Karpas-422 (cell line): ENCODE results near the gene KIF7. TPM values are rescaled to one million over a fixed set of nuclear protein-coding genes. Genes with fewer than 3 reads are reported as not detected.

ENCODE experiments used
- DNase-seq: peaks from one replicate; pipeline ENCODE4 v3.0.0-alpha.2; 2015
- H2AFZ ChIP-seq: fragments of 200-600 bp; sonication (generic); 2 replicates; pipeline ENCODE4 v1.6.1; 2014; ENCODE audit warnings: antibody characterized with exemption, low read length, mixed read lengths
- H3K27ac ChIP-seq: fragments of 200-600 bp; sonication (generic); 2 replicates; pipeline ENCODE4 v1.5.1; 2014; ENCODE audit warnings: mild to moderate bottlenecking, low read length, moderate library complexity
- H3K27me3 ChIP-seq: fragments of 200-600 bp; sonication (generic); 2 replicates; pipeline ENCODE4 v1.6.1; 2014; ENCODE audit warnings: low read length, mixed read lengths
- H3K36me3 ChIP-seq: fragments of 200-600 bp; sonication (generic); 2 replicates; pipeline ENCODE4 v1.6.1; 2014; ENCODE audit warnings: low read length, mixed read lengths; ENCODE audit not compliant: insufficient read depth
- H3K4me1 ChIP-seq: fragments of 200-600 bp; sonication (generic); 2 replicates; pipeline ENCODE4 v1.6.1; 2014; ENCODE audit warnings: mild to moderate bottlenecking, low read length, mixed read lengths
- H3K4me2 ChIP-seq: fragments of 200-600 bp; sonication (generic); 2 replicates; pipeline ENCODE4 v1.6.1; 2014; ENCODE audit warnings: low read length, low read depth, mild to moderate bottlenecking; ENCODE audit not compliant: poor library complexity, severe bottlenecking
- H3K4me3 ChIP-seq: fragments of 200-600 bp; sonication (generic); 2 replicates; pipeline ENCODE4 v1.5.1; 2014; ENCODE audit warnings: mild to moderate bottlenecking, antibody characterized with exemption, low read length, mixed read lengths
- H3K79me2 ChIP-seq: fragments of 200-600 bp; sonication (generic); 2 replicates; pipeline ENCODE4 v1.6.1; 2014; ENCODE audit warnings: mild to moderate bottlenecking, low read length, mixed read lengths
- H3K9ac ChIP-seq: fragments of 200-600 bp; sonication (generic); 2 replicates; pipeline ENCODE4 v1.6.0; 2014; ENCODE audit warnings: low read length
- H3K9me2 ChIP-seq: fragments of 200-600 bp; sonication (generic), shearing (Covaris generic); replicated peaks from 2 replicates; pipeline ENCODE4 v1.6.0; 2014; ENCODE audit warnings: mild to moderate bottlenecking, low read length, moderate library complexity; ENCODE audit not compliant: insufficient read depth
- H3K9me3 ChIP-seq: fragments of 300-700, 200-600 bp; sonication (generic); 2 replicates; pipeline ENCODE4 v1.6.1; 2014; ENCODE audit warnings: low read length, mixed read lengths
- H4K20me1 ChIP-seq: fragments of 200-600 bp; sonication (generic); 2 replicates; pipeline ENCODE4 v1.6.1; 2014; ENCODE audit warnings: mild to moderate bottlenecking, antibody characterized with exemption, low read length, low read depth; ENCODE audit not compliant: insufficient read depth
- total RNA-seq: library from RNA; depleted of rRNA; stranded (reverse); fragments of >200 nt; shearing (Covaris generic); gene quantifications from 2 replicates; pipeline ENCODE4 v1.2.3, GENCODE V29; 2014; ENCODE audit warnings: low replicate concordance

Gene KIF7
- total RNA-seq, 1 experiment from 2014 or later = not detected

DNA sequence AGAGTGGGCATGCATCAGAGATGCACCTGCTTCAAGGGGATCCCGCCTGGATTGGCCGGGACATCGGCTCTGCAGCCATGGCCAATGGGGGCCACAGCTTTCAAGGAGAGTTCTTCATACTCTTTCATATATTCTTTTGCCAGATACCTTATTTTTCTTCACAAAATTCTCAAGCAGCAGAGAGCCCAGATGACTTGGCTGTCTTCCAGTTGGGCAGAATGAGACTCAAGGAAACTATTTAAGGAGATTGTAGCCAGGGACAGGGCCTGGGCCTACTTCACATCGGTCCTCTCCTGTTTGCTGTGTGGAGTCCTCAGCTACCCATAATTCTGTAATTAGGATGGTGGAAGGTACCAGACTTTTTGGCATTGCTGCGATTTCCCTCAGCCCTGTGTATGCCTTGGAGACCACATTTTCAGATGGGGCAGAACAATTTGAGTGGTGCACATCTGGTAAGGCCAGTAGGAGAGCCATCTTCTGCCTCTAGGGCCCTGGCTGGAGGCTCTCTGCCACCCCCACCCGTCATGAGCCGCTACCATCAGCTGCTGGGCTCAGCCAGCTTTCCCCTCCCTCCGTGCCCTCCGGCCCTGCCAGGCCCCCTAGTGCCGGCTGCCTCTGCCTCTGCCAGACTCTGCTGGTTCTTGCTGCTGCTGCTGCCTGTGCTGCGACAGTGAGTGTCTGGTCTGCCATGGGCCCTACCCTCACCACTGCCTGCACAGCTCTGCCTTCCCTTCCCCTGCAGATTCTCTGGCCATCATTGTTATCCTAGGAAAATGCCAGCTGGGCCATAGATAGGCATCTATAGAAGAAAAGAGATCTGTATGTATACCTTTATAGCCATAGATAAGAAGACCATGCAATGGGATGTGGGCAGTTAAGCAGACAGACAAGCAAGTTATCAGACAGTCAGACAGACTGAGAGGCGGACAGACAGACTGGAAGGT is 17.2 kb upstream of the KIF7 start:
- H3K4me3 ChIP-seq = no peak overlapping the region
- no peaks in the 10 kb centered on the region for H3K9me2 ChIP-seq
- no peaks in the 10 kb centered on the region for H3K36me3 ChIP-seq
- no peak overlapping the region for H3K27ac ChIP-seq
- H3K9ac ChIP-seq = no peak overlapping the region
- no peaks in the 10 kb centered on the region for H3K27me3 ChIP-seq
- no peaks in the 10 kb centered on the region for H4K20me1 ChIP-seq
- no peaks in the 10 kb centered on the region for H3K79me2 ChIP-seq
- H3K9me3 ChIP-seq = no peaks in the 10 kb centered on the region
- H3K4me2 ChIP-seq = no peak overlapping the region
- DNase-seq = no peak
- H3K4me1 ChIP-seq = no peaks in the 10 kb centered on the region
- no peak overlapping the region for H2AFZ ChIP-seq

DNA sequence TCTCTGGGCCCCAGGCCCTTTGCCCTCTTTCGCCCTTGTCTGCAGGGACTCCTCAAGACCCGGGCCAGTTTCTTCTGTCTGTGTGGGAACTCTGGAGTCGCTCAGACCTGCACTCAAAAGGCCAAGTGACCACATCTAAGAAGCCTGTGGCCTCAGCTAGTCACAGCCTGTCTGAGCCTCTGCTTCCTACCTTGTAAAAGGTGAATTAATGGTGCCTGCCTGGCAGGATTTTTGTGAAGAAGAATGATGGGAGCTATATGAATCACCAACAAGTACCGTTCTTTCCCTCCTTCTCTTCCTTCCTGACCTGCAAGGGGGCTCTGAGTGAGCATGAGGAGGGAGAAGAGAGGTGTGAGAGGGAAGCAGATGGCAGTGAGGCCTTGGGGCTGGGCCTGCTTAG is 16.4 kb upstream of the KIF7 start:
- Histone ChIP-seq H3K27me3 (no peaks in the 10 kb centered on the region), H3K9ac (no peak overlapping the region), H4K20me1 (no peaks in the 10 kb centered on the region), H3K79me2 (no peaks in the 10 kb centered on the region), H3K4me2 (no peak overlapping the region), H3K36me3 (no peaks in the 10 kb centered on the region), H3K9me3 (no peaks in the 10 kb centered on the region), H3K4me1 (no peaks in the 10 kb centered on the region), H2AFZ (no peak overlapping the region), H3K4me3 (no peak overlapping the region), H3K9me2 (no peaks in the 10 kb centered on the region), H3K27ac (no peak overlapping the region)
- DNase-seq = no peak

DNA sequence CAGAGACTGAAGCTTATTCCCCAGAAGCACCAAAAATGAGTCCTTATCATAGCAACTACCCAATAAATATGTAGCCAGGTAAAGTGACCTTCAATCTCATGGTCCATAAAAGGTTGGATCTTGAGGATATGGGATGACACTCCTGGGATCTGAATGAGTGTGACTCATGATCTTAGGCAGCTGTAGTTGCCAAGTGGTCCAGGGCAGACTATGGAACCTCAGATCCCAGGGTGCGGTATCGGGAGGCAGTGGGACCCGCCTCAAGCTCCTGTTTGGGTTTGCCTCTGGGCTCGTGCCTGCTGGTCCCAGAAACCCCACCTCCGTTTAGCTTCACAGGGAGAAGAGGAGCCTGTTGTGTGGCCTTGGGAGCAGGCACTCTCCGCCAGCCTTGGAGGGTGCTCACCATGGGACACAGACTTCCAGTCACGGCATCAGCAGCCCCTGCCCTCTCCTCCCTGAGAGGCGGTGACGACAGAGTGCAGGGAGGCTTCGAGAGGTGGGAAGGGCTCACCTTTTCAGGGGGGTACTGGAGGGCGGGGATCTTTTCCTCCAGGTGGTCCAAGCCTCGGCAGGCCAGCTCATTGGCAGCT is 15.8 kb upstream of the KIF7 start:
- no peak for DNase-seq
- no peak overlapping the region for H3K4me3 ChIP-seq
- no peaks in the 10 kb centered on the region for H3K36me3 ChIP-seq
- no peak overlapping the region for H2AFZ ChIP-seq
- H4K20me1 ChIP-seq = no peaks in the 10 kb centered on the region
- no peaks in the 10 kb centered on the region for H3K4me1 ChIP-seq
- H3K27ac ChIP-seq = no peak overlapping the region
- no peaks in the 10 kb centered on the region for H3K9me3 ChIP-seq
- no peak overlapping the region for H3K9ac ChIP-seq
- H3K27me3 ChIP-seq = no peaks in the 10 kb centered on the region
- no peaks in the 10 kb centered on the region for H3K79me2 ChIP-seq
- H3K4me2 ChIP-seq = no peak overlapping the region
- no peaks in the 10 kb centered on the region for H3K9me2 ChIP-seq

DNA sequence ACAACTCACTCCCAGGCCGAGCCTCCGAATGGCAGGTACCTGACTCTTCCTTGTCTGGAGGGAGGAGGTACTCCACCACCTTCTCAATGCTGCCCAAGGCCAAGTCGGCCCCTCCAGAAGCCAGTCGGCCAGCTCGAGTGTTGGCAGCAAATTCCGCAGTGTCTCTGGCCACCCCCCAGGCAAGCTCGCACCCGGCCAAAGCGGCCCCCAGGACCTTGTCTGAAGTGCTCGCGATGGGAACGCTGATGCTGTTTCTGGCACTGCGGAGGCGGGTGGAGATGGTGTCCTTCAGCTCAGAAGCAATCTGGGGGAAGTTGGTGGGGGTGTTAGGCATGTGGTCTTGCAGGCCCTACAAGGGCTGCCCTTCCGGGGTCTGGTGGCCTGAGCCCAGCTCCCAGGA is 14.7 kb upstream of the KIF7 start:
- Histone ChIP-seq H3K9me3 (no peaks in the 10 kb centered on the region), H2AFZ (no peak overlapping the region), H3K36me3 (no peaks in the 10 kb centered on the region), H3K4me3 (no peak overlapping the region), H3K4me1 (no peaks in the 10 kb centered on the region), H4K20me1 (no peaks in the 10 kb centered on the region), H3K27me3 (no peaks in the 10 kb centered on the region), H3K79me2 (no peaks in the 10 kb centered on the region), H3K4me2 (no peak overlapping the region), H3K27ac (no peak overlapping the region), H3K9me2 (no peaks in the 10 kb centered on the region), H3K9ac (no peak overlapping the region)
- no peak for DNase-seq

DNA sequence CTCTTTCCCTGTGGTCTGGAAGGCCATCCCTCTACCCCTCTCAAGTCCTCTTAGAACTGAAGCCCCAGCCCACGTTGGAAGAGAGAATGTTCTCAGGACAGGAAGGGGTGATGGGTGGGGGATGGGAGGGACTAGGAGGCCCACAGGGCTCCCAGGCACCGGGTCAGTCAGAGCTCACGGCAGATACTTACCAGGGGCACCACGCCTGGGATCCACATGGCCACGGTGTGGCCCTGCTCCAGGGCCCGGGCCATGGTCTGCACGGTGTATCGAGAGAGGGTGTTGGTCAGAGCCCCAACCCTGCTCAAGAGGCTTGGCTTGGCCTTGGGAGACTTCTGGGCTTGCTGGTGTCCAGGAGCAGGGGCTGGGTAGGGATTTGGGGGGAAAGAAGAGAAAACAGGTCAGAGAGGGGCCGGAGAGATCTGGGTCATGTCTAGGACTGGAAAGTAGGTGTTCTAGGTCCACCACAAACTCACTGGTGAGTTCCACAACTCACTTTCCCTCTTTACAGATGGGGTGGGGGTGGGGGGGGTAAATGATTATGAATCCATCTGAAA is 14.1 kb upstream of the KIF7 start:
- H3K36me3 ChIP-seq = no peaks in the 10 kb centered on the region
- no peak overlapping the region for H3K4me2 ChIP-seq
- no peak overlapping the region for H3K4me3 ChIP-seq
- no peak for DNase-seq
- no peaks in the 10 kb centered on the region for H4K20me1 ChIP-seq
- no peaks in the 10 kb centered on the region for H3K9me2 ChIP-seq
- no peak overlapping the region for H3K27ac ChIP-seq
- H3K9ac ChIP-seq = no peak overlapping the region
- no peaks in the 10 kb centered on the region for H3K9me3 ChIP-seq
- no peaks in the 10 kb centered on the region for H3K27me3 ChIP-seq
- no peaks in the 10 kb centered on the region for H3K4me1 ChIP-seq
- no peaks in the 10 kb centered on the region for H3K79me2 ChIP-seq
- no peak overlapping the region for H2AFZ ChIP-seq

DNA sequence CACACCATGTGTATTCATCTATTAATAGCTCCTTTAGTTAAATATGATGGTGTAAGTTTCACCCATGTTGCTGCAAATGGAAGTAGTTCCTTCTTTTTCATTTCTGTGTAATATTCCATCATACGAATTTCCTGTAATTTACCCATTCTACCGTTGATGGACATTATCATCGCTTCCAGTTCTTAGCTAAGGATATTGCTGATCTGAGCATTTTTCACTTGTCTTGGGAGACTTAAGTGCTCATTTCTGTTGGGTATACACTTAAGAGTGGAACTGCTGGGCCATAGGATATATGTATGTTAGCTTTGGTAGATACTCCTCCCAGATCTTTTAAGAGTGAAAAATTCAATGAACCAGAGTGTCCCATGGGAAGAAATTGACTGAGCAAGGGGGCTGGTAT is 12.9 kb upstream of the KIF7 start:
- no peak overlapping the region for H3K4me3 ChIP-seq
- no peak overlapping the region for H3K27ac ChIP-seq
- H2AFZ ChIP-seq = no peak overlapping the region
- H3K9ac ChIP-seq = no peak overlapping the region
- H3K9me2 ChIP-seq = no peaks in the 10 kb centered on the region
- no peaks in the 10 kb centered on the region for H4K20me1 ChIP-seq
- DNase-seq = no peak
- H3K79me2 ChIP-seq = no peaks in the 10 kb centered on the region
- H3K4me1 ChIP-seq = no peaks in the 10 kb centered on the region
- H3K36me3 ChIP-seq = no peaks in the 10 kb centered on the region
- no peaks in the 10 kb centered on the region for H3K27me3 ChIP-seq
- H3K9me3 ChIP-seq = no peaks in the 10 kb centered on the region
- H3K4me2 ChIP-seq = no peak overlapping the region

DNA sequence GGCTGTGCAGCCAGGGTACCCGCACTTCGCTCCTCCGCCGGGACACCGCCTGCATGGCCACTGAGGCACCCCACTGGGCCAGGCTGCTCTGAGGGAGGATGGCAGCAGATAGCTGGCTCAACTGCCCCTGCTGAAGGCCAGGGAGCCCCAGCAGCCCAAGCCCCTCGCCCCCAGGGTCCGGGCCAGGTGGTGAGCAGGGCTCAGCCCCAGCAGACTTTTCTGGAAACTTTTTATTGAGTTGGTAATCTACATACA is 12.4 kb upstream of the KIF7 start:
- no peaks in the 10 kb centered on the region for H3K36me3 ChIP-seq

DNA sequence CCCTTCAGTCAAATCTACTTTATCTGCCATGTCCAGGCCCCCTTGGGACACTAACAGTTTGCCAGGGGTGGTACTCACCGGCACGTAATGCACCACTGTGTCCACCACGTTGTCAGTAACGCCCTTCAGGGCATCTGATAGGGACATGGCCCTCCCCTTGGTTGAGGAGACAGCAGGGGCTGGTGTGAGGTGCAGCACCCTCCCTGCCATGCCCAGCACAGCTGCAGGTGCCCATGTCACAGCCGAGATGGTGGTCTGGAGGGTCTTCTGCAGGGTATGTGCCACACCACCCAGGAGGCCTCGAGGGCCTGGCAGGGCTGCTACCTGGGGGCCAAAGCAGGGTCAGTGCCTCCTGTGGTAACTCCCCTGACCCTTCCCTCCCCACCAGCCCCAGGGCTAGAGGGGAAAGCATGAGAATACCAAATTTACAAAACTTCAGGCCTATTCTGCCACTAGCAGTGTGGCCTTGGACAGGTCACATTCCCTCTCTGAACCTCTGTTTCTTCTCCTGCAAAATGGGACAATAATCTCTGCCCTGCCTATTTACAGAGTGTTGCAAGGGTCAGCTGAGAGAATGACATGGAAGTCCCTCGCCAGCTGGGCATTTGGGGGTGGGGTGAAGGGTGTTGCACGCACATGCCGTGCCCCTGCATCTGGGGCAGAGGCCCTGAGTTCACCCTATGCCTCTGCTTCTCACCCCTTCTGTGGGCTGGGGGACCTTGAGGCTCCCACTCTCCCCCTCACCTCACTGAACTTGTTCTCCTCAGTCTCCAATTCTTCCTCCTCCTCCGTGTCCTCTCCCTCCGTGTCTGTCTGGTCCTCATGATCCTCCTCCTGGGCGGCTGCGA is 11.8 kb upstream of the KIF7 start:
- no peak for DNase-seq
- H3K4me1 ChIP-seq = no peaks in the 10 kb centered on the region
- H3K4me2 ChIP-seq = no peak overlapping the region
- H4K20me1 ChIP-seq = no peaks in the 10 kb centered on the region
- no peak overlapping the region for H2AFZ ChIP-seq
- H3K27me3 ChIP-seq = no peaks in the 10 kb centered on the region
- H3K9me2 ChIP-seq = no peaks in the 10 kb centered on the region
- no peaks in the 10 kb centered on the region for H3K9me3 ChIP-seq
- H3K27ac ChIP-seq = no peak overlapping the region
- no peak overlapping the region for H3K4me3 ChIP-seq
- H3K36me3 ChIP-seq = no peaks in the 10 kb centered on the region
- no peak overlapping the region for H3K9ac ChIP-seq
- no peaks in the 10 kb centered on the region for H3K79me2 ChIP-seq

More for the DNA sequence above, 12.4 kb upstream of the KIF7 start:
- no peak overlapping the region for H3K27ac ChIP-seq
- no peak overlapping the region for H3K9ac ChIP-seq
- no peaks in the 10 kb centered on the region for H4K20me1 ChIP-seq
- no peak overlapping the region for H2AFZ ChIP-seq
- H3K4me1 ChIP-seq = no peaks in the 10 kb centered on the region
- no peaks in the 10 kb centered on the region for H3K9me2 ChIP-seq
- H3K27me3 ChIP-seq = no peaks in the 10 kb centered on the region
- H3K4me2 ChIP-seq = no peak overlapping the region
- no peak overlapping the region for H3K4me3 ChIP-seq
- no peaks in the 10 kb centered on the region for H3K79me2 ChIP-seq
- no peak for DNase-seq
- H3K9me3 ChIP-seq = no peaks in the 10 kb centered on the region
